ENCODE results near the gene TNFSF8. TPM values are rescaled to one million over a fixed set of nuclear protein-coding genes. Genes with fewer than 3 reads are reported as not detected.

The TNFSF8 gene
- total and polyA plus RNA-seq, 9 of the 15 experiments (the other 6 are each of a cell fraction or from before 2014, with no cell fraction given), result 0.09 TPM; not detected in 8

DNA sequence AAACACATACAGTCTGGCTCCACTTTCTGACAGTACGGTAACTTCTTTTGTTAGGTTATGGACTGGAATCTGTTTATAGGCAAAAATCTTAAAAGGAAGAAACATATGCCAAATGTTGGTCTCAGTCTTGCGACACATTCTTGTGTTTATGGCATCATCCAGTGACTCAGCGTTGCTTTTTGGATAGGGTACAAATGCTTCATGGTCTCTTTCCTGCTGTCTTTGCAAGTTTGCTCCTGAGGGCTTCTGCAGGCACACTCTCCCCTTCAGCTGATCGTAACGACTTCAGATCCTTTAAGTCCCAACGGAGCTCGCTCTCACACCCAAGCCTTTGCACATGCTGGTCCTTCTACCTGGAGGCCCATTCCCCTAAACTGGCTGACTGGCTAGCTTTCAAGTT lies 23.6 kb upstream of the TNFSF8 start (continued):
- TF ChIP-seq TRIM24 (IDR thresholded peaks at IDR 0.05) (no peak), DMBX1 (CRISPR knock-in tag; IDR thresholded peaks at IDR 0.05; ENCODE audit: borderline replicate concordance) (no peak)
- TF ChIP-seq, protein P1, sequence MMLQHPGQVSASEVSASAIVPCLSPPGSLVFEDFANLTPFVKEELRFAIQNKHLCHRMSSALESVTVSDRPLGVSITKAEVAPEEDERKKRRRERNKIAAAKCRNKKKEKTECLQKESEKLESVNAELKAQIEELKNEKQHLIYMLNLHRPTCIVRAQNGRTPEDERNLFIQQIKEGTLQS (IDR thresholded peaks at IDR 0.05), result peak; percentile 50
- TF ChIP-seq, protein P1 (CRISPR knock-in tag; conservative IDR thresholded peaks at IDR 0.05), result no peak

DNA sequence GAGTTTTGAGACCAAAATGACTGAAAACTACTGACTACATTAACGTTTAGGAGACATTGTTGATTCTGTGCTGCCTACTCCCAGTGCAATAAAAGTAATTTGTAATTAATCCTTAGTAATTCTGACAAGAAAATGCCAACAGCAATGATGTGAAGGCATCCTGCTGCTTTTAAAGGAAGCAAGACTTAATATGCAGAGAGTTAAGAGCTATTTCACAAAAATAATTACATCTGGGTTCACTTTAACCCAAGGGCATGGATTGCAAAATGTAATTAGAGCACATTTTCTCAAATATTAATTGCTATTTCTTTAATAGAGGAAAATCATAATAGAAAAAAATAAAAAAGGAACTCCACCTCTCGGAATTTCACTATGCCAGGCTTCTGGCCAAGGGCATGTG lies 22.7 kb upstream of the TNFSF8 start:
- no peak for ATAC-seq
- Histone ChIP-seq H3K27me3 (ENCODE audit: control insufficient read depth in 2 of 2, insufficient read depth in 2 of 2, low read length in 2 of 2) (no peaks in the 10 kb centered on the region; a peak in 1 of 5 replicates), H4K20me1 (replicated peaks; ENCODE audit: control insufficient read depth, insufficient read depth, low read length) (no peaks in the 10 kb centered on the region), H3K36me3 (ENCODE audit: control insufficient read depth, insufficient read depth, low read length) (no peaks in the 10 kb centered on the region), H3K9ac (ENCODE audit: insufficient read depth in 1 of 2, low read depth in 2 of 2, low read length in 2 of 2) (no peak overlapping the region), H2AFZ (ENCODE audit: low read depth, low read length) (no peak overlapping the region), H3K79me2 (ENCODE audit: control insufficient read depth, insufficient read depth, low read length) (no peaks in the 10 kb centered on the region), H3K9me3 (replicated peaks; ENCODE audit: control insufficient read depth, insufficient read depth, low read depth, low read length) (no peaks in the 10 kb centered on the region), H3K4me1 (replicated peaks in 1 of 2; ENCODE audit: control insufficient read depth in 2 of 2, insufficient read depth in 2 of 2, low read length in 2 of 2) (no peaks in the 10 kb centered on the region), H3K27ac (ENCODE audit: extremely low read depth, low read depth, low read length) (no peak overlapping the region), H3K4me2 (ENCODE audit: insufficient read depth, low read length) (no peak overlapping the region), H3K9me1 (ENCODE audit: control insufficient read depth, insufficient read depth, low read length) (no peaks in the 10 kb centered on the region), H3K4me3 (no peak overlapping the region)
- no peak for DNase-seq (ENCODE audit: extremely low read depth in 1 of 4, low spot score in 3 of 4)
- FAIRE-seq, result no peak
- ChIA-PET CTCF (ENCODE audit: low intra/inter-chr PET ratio) (no interaction called here), POLR2A (no interaction called here)
- WGBS (ENCODE audit: insufficient coverage, low coverage, missing lambda C conversion rate), result 0% methylated on average over 2 of the region's 2 CpGs
- no TSS peak for BruUV-seq (replicated peaks)
- TF ChIP-seq FOXM1 (IDR thresholded peaks at IDR 0.05; ENCODE audit: low read depth), result no peak
- TF ChIP-seq FOXM1 (CRISPR knock-in tag; IDR thresholded peaks at IDR 0.05; ENCODE audit: low read depth), result no peak
- TF ChIP-seq ZNF699 (CRISPR knock-in tag; IDR thresholded peaks at IDR 0.05; ENCODE audit: insufficient replicate concordance), result no peak
- TF ChIP-seq, protein P2, sequence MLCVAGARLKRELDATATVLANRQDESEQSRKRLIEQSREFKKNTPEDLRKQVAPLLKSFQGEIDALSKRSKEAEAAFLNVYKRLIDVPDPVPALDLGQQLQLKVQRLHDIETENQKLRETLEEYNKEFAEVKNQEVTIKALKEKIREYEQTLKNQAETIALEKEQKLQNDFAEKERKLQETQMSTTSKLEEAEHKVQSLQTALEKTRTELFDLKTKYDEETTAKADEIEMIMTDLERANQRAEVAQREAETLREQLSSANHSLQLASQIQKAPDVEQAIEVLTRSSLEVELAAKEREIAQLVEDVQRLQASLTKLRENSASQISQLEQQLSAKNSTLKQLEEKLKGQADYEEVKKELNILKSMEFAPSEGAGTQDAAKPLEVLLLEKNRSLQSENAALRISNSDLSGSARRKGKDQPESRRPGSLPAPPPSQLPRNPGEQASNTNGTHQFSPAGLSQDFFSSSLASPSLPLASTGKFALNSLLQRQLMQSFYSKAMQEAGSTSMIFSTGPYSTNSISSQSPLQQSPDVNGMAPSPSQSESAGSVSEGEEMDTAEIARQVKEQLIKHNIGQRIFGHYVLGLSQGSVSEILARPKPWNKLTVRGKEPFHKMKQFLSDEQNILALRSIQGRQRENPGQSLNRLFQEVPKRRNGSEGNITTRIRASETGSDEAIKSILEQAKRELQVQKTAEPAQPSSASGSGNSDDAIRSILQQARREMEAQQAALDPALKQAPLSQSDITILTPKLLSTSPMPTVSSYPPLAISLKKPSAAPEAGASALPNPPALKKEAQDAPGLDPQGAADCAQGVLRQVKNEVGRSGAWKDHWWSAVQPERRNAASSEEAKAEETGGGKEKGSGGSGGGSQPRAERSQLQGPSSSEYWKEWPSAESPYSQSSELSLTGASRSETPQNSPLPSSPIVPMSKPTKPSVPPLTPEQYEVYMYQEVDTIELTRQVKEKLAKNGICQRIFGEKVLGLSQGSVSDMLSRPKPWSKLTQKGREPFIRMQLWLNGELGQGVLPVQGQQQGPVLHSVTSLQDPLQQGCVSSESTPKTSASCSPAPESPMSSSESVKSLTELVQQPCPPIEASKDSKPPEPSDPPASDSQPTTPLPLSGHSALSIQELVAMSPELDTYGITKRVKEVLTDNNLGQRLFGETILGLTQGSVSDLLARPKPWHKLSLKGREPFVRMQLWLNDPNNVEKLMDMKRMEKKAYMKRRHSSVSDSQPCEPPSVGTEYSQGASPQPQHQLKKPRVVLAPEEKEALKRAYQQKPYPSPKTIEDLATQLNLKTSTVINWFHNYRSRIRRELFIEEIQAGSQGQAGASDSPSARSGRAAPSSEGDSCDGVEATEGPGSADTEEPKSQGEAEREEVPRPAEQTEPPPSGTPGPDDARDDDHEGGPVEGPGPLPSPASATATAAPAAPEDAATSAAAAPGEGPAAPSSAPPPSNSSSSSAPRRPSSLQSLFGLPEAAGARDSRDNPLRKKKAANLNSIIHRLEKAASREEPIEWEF (CRISPR knock-in tag; IDR thresholded peaks at IDR 0.05), result no peak
- no peak for TF ChIP-seq ZNF79 (CRISPR knock-in tag; IDR thresholded peaks at IDR 0.05; ENCODE audit: low read depth)
- no peak for TF ChIP-seq SRSF9 (IDR thresholded peaks at IDR 0.05; ENCODE audit: borderline replicate concordance, low read depth, low read length)
- in situ Hi-C loops (cut with MboI) (no loop called here), intact Hi-C loops (cut with micrococcal nuclease) (no loop called here)
